ENCODE data around the gene PRSS1.

The PRSS1 gene

GRCh38 chr7:142795339-142795863 is 46.1 kb downstream of the PRSS1 start:
- DNase-seq, result peak; percentile 73

GRCh38 chr7:142796001-142796500 is 46.8 kb downstream of the PRSS1 start:
- DNase-seq, result no peak

DNA sequence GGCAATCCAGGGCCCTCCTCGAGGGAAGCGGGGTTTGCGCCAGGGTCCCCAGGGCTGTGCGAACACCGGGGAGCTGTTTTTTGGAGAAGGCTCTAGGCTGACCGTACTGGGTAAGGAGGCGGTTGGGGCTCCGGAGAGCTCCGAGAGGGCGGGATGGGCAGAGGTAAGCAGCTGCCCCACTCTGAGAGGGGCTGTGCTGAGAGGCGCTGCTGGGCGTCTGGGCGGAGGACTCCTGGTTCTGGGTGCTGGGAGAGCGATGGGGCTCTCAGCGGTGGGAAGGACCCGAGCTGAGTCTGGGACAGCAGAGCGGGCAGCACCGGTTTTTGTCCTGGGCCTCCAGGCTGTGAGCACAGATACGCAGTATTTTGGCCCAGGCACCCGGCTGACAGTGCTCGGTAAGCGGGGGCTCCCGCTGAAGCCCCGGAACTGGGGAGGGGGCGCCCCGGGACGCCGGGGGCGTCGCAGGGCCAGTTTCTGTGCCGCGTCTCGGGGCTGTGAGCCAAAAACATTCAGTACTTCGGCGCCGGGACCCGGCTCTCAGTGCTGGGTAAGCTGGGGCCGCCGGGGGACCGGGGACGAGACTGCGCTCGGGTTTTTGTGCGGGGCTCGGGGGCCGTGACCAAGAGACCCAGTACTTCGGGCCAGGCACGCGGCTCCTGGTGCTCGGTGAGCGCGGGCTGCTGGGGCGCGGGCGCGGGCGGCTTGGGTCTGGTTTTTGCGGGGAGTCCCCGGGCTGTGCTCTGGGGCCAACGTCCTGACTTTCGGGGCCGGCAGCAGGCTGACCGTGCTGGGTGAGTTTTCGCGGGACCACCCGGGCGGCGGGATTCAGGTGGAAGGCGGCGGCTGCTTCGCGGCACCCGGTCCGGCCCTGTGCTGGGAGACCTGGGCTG is 47.5 kb downstream of the PRSS1 start:
- peak; percentile 71 for DNase-seq

GRCh38 chr7:142797391-142798377 is 48.4 kb downstream of the PRSS1 start:
- DNase-seq, result peak; percentile 70

DNA sequence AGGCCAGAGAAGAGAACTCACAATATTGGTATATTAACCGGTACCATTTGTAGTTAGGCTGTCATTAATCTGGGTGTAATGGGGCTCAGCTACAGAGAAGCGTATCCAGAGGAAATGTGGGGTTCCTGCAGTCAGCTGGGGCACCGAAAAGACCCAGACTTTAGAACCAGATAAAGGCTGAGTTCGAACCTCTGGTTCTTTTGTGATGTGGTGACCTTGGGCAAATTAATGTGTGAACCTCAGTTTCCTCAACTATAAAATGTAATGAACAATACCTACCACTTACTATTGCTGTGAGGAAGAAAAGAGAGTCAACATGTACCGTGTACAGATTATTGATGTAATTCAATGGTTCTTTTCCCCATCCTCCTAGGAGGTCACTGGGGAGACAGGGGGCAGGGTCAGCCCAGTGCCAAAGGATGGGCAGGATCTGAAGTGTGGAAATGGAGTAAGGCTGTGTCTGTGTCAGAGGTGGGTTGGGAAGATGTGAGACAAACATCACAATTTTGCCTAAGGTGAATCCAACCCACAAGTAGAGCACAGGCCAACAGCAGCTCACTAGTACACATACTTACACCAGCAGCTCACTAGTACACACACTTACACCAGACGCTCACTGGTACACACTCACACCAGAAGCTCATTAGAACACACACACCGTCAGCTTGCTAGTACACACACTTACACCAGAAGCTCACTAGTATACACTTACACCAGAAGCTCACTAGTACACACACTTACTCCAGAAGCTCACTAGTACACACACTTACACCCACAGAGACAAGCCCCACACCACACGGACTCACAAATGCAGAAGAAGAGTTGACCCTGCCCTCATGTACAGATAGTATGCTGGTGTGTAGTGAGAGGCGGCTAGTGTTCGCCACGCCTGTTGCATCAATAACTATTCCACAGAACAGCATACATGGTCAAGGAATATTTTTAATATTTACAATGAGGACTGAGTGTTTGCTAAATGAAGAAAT is 49.5 kb downstream of the PRSS1 start:
- DNase-seq, result peak; percentile 60

DNA sequence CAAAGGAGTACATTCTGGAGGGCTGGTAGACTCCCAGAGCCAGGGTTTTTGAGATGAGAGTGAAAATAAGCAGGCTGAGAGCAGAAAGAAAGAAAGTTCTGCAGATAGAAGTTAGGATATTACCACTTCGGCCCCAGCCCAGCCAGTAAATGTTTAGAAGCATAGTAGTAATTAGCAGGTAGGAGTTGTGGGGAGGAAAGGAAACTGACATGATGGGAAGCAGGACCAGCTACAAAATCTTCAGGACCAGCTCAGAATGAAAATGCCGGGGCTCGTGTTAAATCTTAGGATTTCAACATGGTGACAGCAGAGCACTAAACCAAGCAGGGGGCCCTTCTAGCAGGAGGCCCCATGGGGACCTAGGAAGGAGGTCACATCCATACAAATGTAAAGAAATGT is 50.2 kb downstream of the PRSS1 start:
- DNase-seq, result peak; percentile 39

DNA sequence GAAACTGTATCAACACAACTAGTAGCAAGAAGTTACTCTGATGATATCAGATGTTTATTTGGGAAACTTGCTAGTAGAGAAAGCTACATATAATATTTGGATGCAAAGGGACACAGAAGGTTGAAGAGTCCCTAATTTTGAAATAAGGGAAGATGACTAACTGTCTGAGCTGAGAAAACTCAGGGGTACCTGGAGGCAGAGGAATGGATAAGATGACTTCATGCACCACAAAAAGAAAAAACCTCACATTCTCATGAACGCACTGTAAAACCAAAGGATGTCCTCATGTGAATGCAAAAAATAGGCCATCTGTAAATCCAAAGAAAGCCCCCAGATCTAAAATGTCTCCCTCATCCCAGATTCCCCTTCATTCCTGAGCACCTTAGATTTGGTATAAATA is 50.8 kb downstream of the PRSS1 start:
- DNase-seq, result no peak

- DNase-seq, result peak; percentile 40
These were observed 51.5 kb downstream of the PRSS1 start for GRCh38 chr7:142800699-142801260.

DNA sequence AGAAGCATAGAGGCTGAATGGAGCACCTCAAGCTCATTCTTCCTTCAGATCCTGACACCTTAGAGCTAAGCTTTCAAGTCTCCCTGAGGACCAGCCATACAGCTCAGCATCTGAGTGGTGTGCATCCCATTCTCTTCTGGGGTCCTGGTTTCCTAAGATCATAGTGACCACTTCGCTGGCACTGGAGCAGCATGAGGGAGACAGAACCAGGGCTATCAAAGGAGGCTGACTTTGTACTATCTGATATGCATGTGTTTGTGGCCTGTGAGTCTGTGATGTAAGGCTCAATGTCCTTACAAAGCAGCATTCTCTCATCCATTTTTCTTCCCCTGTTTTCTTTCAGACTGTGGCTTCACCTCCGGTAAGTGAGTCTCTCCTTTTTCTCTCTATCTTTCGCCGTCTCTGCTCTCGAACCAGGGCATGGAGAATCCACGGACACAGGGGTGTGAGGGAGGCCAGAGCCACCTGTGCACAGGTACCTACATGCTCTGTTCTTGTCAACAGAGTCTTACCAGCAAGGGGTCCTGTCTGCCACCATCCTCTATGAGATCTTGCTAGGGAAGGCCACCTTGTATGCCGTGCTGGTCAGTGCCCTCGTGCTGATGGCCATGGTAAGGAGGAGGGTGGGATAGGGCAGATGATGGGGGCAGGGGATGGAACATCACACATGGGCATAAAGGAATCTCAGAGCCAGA is 52.5 kb downstream of the PRSS1 start:
- peak; percentile 38 for DNase-seq

- DNase-seq, result no peak
These were observed 53.0 kb downstream of the PRSS1 start for GRCh38 chr7:142802301-142802700.

All from activated T-cell treated with anti-CD3 and anti-CD28 coated beads, Interleukin-2, amount 50 U/mL, for 1 hour (primary cell).